HG02642 (cell line): ENCODE results near the gene HOXB8.

ENCODE experiments used
- ATAC-seq: cut with Tn5 transposase; IDR thresholded peaks from one replicate; pipeline ENCODE4 v1.9.1; 2021; ENCODE audit warnings: mild to moderate bottlenecking; ENCODE audit not compliant: unreplicated experiment, poor library complexity

The HOXB8 gene

GRCh38 chr17:48615047-48615962 lies at the start of gene HOXB8:
HOXB8 (minus strand) TSS chr17:48615292; CDS start chr17:48614704, 588 bp downstream.
- no peak for ATAC-seq

DNA sequence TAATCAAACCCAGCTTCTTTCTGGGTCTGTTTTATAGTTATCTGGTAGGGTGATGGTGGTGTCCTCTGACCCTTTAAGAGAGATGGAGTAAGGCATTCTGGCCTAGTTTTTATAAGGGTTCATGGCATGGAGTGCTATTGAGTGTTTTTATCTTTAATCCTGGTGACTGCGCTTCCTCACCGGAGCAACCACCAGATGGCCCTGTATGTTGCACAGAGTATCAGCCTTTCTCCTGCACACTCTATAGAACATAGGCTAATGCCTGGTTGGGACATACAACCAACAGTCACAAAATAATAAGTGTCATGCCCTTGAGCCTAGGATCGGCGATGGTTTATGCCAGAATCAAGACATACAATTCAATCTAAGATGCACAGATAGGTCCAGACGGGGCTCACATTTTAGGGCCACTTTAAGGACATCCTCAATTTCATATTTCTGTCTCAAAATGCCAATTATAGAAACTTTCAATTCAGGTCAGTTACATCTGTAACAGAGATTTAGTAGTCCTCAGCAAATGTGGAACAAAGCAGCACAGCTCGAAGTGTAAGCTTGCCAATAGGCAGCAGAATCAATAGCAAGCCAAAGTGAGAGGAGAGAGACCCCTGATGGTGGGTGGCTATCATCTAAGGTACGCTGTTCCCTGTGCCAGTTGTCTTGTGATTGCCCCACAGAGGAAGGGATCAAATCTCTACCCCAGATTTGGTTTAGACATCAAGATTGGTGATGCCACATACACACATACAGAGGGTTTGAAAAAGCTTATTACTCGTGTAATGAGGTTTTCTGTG lies 48.2 kb upstream of the HOXB8 start:
- ATAC-seq: no peak

GRCh38 chr17:48655913-48656312 lies 40.8 kb upstream of the HOXB8 start:
- ATAC-seq: no peak

DNA sequence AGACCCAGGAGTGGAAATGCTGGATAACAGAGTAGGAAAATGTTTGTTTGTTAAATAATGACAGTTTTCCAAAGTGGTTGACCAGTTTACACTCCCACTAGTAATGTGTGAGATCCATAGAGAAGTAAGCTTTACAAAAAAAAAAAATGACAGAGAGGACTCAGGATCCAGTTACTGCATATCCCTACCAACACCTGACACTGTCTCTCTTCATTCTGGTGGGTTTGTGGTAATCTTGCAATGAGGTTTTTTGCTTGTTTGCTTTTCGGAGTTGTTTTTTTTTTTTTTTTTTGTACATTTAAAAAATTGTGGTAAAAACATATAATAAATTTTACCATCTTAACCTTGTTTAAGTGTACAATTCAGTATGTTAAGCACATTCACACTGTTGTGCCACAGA lies 34.6 kb upstream of the HOXB8 start:
- no peak for ATAC-seq

GRCh38 chr17:48647963-48648245 lies 32.8 kb upstream of the HOXB8 start:
- ATAC-seq: no peak

DNA sequence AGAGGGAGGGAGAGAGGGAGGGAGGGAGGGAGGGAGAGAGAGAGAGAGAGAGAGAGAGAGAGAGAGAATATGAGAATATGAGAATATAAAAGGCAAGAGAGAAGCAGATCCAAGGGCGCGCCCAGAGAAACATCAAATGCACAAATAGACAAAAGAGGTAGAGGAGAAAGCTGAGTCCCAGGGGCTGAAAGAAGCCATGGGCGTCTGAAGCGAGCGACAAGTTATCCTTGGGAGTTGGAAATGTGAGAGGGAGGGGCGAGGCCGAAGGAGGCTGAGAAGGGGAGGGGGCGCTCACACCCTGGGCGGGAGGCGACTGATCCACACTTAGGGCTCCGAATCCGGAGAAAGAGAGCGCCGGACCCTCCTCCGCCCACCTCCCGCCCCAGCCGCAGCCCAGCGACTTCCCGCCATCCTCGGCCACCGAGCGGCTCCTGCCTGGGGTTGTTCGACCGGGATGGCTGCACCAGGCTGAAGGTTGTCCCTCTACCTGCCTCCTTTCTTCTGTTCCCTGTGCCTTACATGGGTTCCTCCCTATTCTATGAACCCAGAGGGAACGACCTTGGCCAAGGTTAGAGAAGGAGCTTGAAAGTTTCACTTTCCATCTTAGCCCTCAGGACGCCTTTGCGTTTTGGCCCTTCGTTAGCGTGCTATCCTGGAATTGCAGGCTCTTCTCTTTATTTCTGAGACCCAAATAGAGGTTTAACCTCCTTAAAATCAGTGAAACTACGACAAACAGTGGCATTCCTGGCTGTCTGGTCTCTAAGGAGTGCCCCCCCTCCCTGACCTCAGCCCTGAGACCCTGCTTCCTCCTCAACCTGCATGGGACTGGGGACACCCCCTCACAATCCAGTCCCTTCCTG lies 32.2 kb upstream of the HOXB8 start:
- ATAC-seq: no peak

- no peak for ATAC-seq
Measured at GRCh38 chr17:48646183-48647102, 31.4 kb upstream of the HOXB8 start.

DNA sequence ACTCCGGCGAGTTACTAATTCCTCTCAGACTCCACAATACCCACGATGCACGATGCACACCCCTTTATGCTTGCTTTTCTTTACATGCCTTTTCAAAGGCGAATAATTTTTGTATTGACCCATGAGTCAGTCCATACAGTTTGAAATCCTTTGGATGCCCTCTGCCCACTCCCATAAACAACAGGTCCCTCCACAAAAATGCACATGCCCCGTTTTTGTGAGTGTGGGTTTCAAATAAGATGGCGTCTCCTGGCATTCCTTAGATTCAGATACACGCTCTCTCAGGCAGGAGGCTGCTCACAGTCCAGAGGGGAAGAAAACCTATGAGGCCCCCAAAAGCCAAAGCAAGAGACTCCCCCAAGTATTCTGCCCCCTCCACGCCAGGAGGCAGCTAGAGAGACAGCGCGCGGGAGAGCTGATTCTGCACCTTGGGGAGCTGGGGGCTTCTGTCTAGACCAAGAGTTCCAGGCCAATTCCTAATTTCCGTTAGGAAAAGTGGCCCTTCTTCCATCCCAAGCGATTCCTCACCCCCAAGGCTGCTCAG lies 30.6 kb upstream of the HOXB8 start:
- no peak for ATAC-seq

DNA sequence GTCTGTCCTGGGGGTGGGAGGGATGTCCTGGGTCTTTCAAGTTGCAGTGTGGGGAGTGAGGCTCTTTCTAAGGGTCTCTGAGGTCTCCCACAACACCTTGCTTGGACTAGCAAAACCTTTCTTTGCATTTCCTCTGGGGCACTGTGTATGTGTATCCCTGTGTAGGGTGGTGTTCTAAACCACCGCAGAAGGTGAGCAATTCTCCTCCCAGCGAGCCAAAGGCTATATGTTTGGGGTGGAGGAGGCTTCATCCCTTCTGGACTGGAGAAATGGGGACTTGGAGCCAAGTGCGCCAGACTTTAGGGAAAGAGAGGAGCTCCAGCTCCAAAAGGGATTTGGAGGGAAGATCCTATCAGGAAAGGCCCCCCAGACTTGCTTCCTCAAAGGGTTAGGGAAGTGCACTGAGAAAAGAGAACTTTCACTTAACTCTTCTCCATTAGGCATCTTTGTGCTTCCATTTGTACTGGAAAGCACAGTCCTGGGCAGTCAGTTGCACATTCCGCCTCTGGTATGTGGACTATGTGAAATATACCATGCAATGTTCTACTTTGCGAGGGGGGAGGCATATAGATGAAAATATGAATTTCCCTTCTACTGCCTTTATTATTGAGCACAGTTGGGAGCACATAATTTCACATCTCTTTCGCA lies 29.9 kb upstream of the HOXB8 start:
- no peak for ATAC-seq

DNA sequence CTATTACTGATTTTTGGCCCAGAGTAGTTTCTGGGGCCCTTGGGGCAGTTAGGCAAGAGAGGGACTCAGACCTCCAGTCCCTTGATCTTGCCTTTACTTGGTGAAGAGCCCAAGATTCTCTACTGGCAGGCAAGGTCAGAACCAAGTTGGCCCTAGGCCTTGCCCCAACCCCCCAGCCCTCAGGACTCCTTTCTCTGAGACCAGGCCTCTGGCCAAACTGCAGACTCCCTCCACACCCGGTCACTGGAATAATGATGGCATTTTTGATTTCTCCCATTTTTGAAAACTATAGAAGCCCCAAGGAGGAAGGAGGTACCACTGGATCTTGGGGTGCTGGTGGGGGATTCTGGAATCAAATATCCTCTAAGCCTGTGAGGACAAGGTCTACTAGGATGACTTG lies 29.1 kb upstream of the HOXB8 start:
- no peak for ATAC-seq

DNA sequence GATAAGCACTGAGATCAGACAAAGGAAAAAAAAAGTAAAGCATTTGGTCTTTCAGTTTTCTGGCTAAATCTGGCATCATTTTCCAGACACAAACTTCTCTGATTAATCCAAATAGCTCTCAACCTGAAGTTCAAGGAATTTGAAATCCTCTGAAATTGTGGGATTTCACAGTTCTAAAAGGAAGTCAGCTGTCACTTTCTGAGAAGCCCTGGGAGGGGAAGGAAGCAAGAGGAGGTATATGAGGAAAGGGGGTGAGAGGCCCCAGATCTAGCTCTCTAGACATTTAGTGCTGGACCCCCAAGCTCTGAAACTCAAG lies 28.6 kb upstream of the HOXB8 start:
- ATAC-seq: no peak

DNA sequence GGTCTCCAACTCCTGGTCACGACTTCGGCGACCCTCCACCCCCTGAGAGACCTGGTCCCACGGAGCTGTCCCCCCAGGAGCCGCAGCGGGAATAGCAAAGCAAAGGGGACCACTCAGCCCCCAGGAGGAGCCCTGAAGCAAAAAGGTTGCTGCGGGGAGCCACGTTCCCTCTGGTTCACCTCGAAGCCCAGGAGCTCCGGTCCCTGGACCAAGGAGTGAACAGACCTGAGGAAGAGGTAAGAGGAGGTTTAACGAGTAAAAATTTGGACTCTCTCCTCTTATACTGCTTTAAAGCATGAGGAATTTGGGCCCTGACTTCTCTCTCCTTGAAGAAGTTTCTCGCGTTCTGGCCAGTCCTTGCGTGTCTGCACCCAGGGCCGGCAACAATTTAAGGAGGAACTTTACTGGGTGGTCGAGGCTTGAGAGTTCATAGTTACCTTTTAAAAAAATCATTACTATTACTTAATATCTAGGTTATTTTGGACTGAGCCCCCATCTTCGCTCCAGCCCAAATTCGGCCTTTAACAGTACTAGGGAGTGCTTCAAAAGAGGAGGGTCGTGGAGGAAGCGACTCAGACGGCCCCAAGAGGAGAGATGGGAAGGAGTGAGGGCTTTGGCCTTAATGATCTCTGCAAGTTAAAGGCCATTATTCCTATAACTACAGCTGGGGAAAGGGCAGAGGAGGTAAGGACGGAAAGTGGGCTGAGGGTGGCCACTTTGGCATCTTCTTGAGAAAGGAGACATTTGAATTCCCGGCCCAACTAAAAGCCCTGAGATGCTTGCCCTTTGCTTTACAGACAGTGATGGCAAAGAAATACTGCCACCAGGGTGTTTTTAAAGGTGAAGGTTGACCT lies 28.0 kb upstream of the HOXB8 start:
- no peak for ATAC-seq

DNA sequence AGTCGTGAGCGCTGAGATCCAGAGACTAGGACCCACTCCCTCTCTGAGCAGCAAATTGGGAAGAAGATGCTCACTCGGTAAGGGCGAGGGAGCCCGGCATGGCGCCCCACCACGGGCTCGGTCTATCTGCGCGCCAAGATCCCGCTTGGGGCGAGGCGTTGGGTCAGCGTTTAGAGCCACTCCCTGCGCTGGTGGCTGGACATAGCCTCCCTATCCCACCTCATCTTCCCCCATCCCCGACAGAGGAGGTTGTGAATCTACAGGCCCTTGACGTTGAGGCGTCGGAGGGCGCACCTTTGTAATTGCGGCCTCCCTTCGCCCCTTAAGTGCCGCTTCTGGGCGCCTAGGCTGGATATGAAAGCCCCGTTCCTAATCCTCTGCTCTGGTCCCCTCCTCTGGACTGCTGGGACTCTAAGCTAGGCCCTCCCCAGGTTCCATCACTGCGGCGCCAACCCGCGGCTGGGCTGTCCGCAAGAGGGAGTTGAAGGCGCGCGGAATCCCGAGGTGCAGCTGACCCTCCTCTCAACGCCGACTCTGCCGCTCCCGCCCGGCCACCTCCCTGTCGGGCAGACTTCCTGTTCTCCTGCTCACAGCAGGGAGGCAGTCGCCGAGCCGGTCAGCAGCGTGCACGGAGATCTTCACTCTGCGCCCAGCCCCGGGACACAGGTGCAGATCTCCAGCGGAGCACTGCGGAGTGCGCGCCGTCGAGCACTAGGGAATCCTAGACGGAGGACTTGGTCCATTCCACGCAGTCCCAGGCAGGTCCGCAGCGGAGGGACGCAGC lies 27.2 kb upstream of the HOXB8 start:
- ATAC-seq: no peak

- ATAC-seq: no peak
Measured at GRCh38 chr17:48641541-48642058, 26.5 kb upstream of the HOXB8 start.

DNA sequence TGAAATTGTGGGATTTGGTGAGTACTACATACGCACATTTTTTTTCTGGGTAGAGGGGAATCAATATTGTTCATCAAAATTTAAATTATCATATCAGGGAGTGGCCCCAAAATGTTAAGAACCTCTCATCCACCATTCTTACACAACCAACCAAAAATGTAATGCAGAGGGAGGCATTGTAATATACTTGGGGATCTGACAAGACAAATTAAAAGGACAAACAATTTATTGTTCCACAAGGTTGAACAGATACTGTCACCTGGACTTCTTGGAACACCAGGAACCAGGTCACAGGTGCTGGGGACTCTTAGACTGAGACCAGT lies 25.7 kb upstream of the HOXB8 start:
- no peak for ATAC-seq

DNA sequence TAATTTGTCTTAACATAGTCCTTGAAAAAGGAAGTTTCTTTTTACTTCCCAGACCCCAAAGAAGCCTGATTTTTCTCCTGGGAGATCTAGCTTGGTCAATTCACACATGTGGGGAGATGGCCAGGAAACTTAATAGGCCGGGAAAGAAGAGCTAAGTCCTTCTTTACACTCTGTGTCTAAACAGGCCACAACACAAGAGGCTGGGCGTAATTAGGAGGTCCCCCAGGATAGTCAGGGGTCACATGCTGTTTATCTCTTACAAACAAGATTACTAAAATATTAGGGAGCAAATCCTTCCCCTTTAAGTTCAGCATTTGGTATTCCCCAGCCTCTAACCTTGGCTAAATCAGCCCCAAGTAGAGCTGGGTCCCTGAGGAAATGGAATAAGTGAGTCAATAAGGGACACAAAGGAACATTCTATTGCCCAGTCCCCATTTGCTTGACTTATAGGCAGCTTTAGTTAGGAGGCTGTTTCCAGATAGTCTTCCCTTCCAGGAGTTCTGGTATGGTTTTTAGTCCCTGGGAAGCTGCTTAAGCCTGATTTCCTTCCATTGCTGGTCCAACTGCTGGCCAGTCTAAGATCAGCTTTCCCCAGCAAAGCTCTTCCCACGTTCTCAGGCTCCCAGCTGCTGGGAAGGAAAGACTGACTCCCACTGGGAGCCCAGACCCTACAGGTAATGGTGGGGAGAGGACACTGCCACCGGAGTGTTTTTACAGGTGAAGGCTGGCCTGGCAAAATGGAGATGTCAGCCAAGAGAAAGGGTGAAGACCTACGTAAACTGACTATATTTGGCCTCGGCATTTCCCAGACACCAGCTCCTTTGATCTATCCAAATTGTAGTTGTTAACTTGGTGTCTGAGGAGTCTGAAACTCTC lies 25.1 kb upstream of the HOXB8 start:
- no peak for ATAC-seq
